Activated CD8-positive, alpha-beta T cell treated with anti-CD3 and anti-CD28 coated beads for 36 hours (primary cell): ENCODE data around the gene MACF1. TPM values are rescaled to one million over a fixed set of nuclear protein-coding genes. Genes with fewer than 3 reads are reported as not detected.
A peak's percentile ranks its signal among the peaks of the same experiment; 100 is the strongest.

Experiments used
- ATAC-seq: fragments of 200-7000 bp; cut with Tn5 transposase; one replicate; pipeline ENCODE4 v1.10.0; 2021; ENCODE audit warnings: mild to moderate bottlenecking, moderate library complexity
- CTCF ChIA-PET: fragments of 350-600 bp; sonication (Branson Sonifier 250); formaldehyde crosslinking; loops from one replicate; lab custom pipeline; 2021; ENCODE audit warnings: antibody characterized with exemption; lab: Charles Lee
- POLR2A ChIA-PET: fragments of 350-600 bp; sonication (Branson Sonifier 250); formaldehyde crosslinking; loops from one replicate; lab custom pipeline; 2021; ENCODE audit warnings: antibody characterized with exemption; lab: Charles Lee
- DNase-seq: peaks from one replicate; pipeline ENCODE4 v3.0.0-alpha.2; 2020
- H3K27ac Mint-ChIP-seq: one replicate; pipeline ENCODE4 v1.8.0; 2021; ENCODE audit warnings: mild to moderate bottlenecking, mixed read lengths
- H3K27me3 Mint-ChIP-seq: one replicate; pipeline ENCODE4 v1.8.0; 2021; ENCODE audit warnings: mixed read lengths
- H3K36me3 Mint-ChIP-seq: one replicate; pipeline ENCODE4 v1.8.0; 2021; ENCODE audit warnings: low read depth, mixed read lengths
- H3K4me1 Mint-ChIP-seq: one replicate; pipeline ENCODE4 v1.8.0; 2021; ENCODE audit warnings: low read depth, mixed read lengths
- H3K4me3 Mint-ChIP-seq: one replicate; pipeline ENCODE4 v1.8.0; 2021; ENCODE audit warnings: mild to moderate bottlenecking, moderate library complexity, mixed read lengths
- H3K9me3 Mint-ChIP-seq: one replicate; pipeline ENCODE4 v1.8.0; 2021; ENCODE audit warnings: mixed read lengths
- intact Hi-C: fragments of 100-400 bp; cut with micrococcal nuclease; formaldehyde crosslinking; loops from one replicate; pipeline ENCODE4 v1.10.0; 2022
- total RNA-seq, 2 experiments: library from RNA; stranded (reverse); gene quantifications; one replicate each; pipeline ENCODE4 v1.2.3, GENCODE V29; 2021
- TF ChIP-seq, protein P1 (sequence below): fragments of 200-600 bp; IDR thresholded peaks from one replicate; pipeline ENCODE4 v1.8.0; 2022; ENCODE audit warnings: antibody characterized with exemption, mild to moderate bottlenecking

The MACF1 gene
- total RNA-seq, 2 experiments from 2014 or later, result 201 to 215 TPM

GRCh38 chr1:39348278-39348677 lies 143.8 kb downstream of the MACF1 start:
- POLR2A ChIA-PET, result no interaction called here
- no peak for ATAC-seq
- H3K4me3 Mint-ChIP-seq, result no peak overlapping the region
- H3K27ac Mint-ChIP-seq, result peak overlapping the region; percentile 5
- intact Hi-C loops, result no loop called here
- peaks cover 35% of the 10 kb centered on the region for H3K36me3 Mint-ChIP-seq
- no peaks in the 10 kb centered on the region for H3K27me3 Mint-ChIP-seq
- TF ChIP-seq, protein P1, sequence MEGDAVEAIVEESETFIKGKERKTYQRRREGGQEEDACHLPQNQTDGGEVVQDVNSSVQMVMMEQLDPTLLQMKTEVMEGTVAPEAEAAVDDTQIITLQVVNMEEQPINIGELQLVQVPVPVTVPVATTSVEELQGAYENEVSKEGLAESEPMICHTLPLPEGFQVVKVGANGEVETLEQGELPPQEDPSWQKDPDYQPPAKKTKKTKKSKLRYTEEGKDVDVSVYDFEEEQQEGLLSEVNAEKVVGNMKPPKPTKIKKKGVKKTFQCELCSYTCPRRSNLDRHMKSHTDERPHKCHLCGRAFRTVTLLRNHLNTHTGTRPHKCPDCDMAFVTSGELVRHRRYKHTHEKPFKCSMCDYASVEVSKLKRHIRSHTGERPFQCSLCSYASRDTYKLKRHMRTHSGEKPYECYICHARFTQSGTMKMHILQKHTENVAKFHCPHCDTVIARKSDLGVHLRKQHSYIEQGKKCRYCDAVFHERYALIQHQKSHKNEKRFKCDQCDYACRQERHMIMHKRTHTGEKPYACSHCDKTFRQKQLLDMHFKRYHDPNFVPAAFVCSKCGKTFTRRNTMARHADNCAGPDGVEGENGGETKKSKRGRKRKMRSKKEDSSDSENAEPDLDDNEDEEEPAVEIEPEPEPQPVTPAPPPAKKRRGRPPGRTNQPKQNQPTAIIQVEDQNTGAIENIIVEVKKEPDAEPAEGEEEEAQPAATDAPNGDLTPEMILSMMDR, result no peak
- CTCF ChIA-PET, result interaction anchor here (1.3 to 1.8 kb wide), 3 partner anchors 10 to 156 kb away, joined by 4 to 7 read pairs (median 4); no protein-coding TSS in a partner anchor
- H3K9me3 Mint-ChIP-seq, result no peaks in the 10 kb centered on the region
- H3K4me1 Mint-ChIP-seq, result no peaks in the 10 kb centered on the region
- no peak for DNase-seq

GRCh38 chr1:39352881-39353280 lies 148.4 kb downstream of the MACF1 start:
- Mint-ChIP-seq H3K36me3 (peaks cover 34% of the 10 kb centered on the region), H3K4me1 (no peaks in the 10 kb centered on the region), H3K27me3 (no peaks in the 10 kb centered on the region), H3K9me3 (no peaks in the 10 kb centered on the region), H3K27ac (no peak overlapping the region), H3K4me3 (no peak overlapping the region)
- no peak for DNase-seq
- CTCF ChIA-PET, result interaction anchor here (1.5 to 1.6 kb wide), 2 partner anchors 35 to 58 kb away, joined by 4 read pairs; no protein-coding TSS in a partner anchor
- intact Hi-C loops, result no loop called here
- TF ChIP-seq, protein P1, result no peak
- POLR2A ChIA-PET, result no interaction called here
- no peak for ATAC-seq

- no peak overlapping the region for H3K4me3 Mint-ChIP-seq
- H3K36me3 Mint-ChIP-seq, result peaks cover 42% of the 10 kb centered on the region
- POLR2A ChIA-PET, result no interaction called here
These were observed 150.1 kb downstream of the MACF1 start for GRCh38 chr1:39354572-39354971.

GRCh38 chr1:39358491-39358890 lies 154.0 kb downstream of the MACF1 start:
- DNase-seq (no peak), ATAC-seq (no peak)
- Mint-ChIP-seq H3K27ac (no peak overlapping the region), H3K9me3 (no peaks in the 10 kb centered on the region), H3K4me3 (no peak overlapping the region), H3K36me3 (peaks cover 45% of the 10 kb centered on the region), H3K4me1 (no peaks in the 10 kb centered on the region), H3K27me3 (no peaks in the 10 kb centered on the region)
- TF ChIP-seq, protein P1, result no peak
- CTCF ChIA-PET, result interaction anchor here (1.0 to 2.1 kb wide), 3 partner anchors 10 to 260 kb away, joined by 4 to 7 read pairs (median 6); no protein-coding TSS in a partner anchor
- intact Hi-C loops, result no loop called here
- POLR2A ChIA-PET, result no interaction called here

More at GRCh38 chr1:39354572-39354971, 150.1 kb downstream of the MACF1 start:
- intact Hi-C loops, result no loop called here
- ATAC-seq (no peak), DNase-seq (no peak)
- H3K27me3 Mint-ChIP-seq, result no peaks in the 10 kb centered on the region
- no peak overlapping the region for H3K27ac Mint-ChIP-seq
- CTCF ChIA-PET, result interaction anchor here (0.9 to 1.3 kb wide), 3 partner anchors 73 to 256 kb away, joined by 3 read pairs; no protein-coding TSS in a partner anchor
- H3K4me1 Mint-ChIP-seq, result no peaks in the 10 kb centered on the region
- no peaks in the 10 kb centered on the region for H3K9me3 Mint-ChIP-seq
- TF ChIP-seq, protein P1, result no peak

DNA sequence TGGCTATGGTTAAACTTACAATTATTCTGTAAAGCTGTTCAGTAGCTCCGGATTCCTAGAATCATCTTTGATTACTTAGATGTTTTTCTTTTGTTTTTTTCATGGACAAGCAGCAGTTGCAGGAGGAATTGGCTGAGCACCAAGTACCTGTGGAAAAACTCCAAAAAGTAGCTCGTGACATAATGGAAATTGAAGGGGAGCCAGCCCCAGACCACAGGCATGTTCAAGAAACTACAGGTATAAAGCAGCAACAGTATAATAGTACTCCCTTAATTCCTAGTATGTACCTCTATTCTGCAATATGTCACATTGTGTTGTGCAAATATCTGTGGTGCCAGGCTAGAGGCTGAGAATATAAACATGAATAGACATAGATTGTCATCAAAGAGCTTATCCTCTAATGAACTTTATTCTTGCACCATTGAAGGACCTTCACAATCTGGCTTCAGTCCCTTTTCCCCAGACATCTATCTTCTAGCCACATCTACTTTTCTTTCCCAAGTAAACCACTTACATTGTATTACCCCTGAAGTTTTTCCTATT lies 154.6 kb downstream of the MACF1 start:
- TF ChIP-seq, protein P1, result no peak
- no peaks in the 10 kb centered on the region for H3K27me3 Mint-ChIP-seq
- peaks cover 47% of the 10 kb centered on the region for H3K36me3 Mint-ChIP-seq
- DNase-seq (no peak), ATAC-seq (no peak)
- CTCF ChIA-PET, result interaction anchor here (0.9 to 2.1 kb wide), 4 partner anchors 50 to 261 kb away, joined by 3 to 7 read pairs (median 4); no protein-coding TSS in a partner anchor
- intact Hi-C loops, result no loop called here
- H3K9me3 Mint-ChIP-seq, result no peaks in the 10 kb centered on the region
- H3K4me1 Mint-ChIP-seq, result no peaks in the 10 kb centered on the region
- POLR2A ChIA-PET, result no interaction called here
- no peak overlapping the region for H3K27ac Mint-ChIP-seq
- H3K4me3 Mint-ChIP-seq, result no peak overlapping the region
